Trophoblast cell (in vitro differentiated cells and primary cell): ENCODE data around the gene ABCG2. TPM values are rescaled to one million over a fixed set of nuclear protein-coding genes. Genes with fewer than 3 reads are reported as not detected.
A peak's percentile ranks its signal among the peaks of the same experiment; 100 is the strongest.

Experiments
- DNase-seq, 2 donors: peaks; one replicate each; pipeline ENCODE4 v3.0.0-alpha.2; 2016
- H2AFZ ChIP-seq: 2 replicates; pipeline ENCODE4 v1.6.1; 2013; ENCODE audit warnings: low read length, moderate library complexity, mild to moderate bottlenecking; ENCODE audit not compliant: insufficient read depth, poor library complexity
- H2AK5ac ChIP-seq: 2 replicates; pipeline ENCODE4 v1.6.1; 2013; ENCODE audit warnings: mild to moderate bottlenecking, low read length
- H2BK120ac ChIP-seq: 2 replicates; pipeline ENCODE4 v1.6.1; 2013; ENCODE audit warnings: low read length, mild to moderate bottlenecking, moderate library complexity; ENCODE audit not compliant: insufficient read depth, poor library complexity
- H2BK12ac ChIP-seq: 2 replicates; pipeline ENCODE4 v1.6.1; 2013; ENCODE audit warnings: mild to moderate bottlenecking, low read length, moderate library complexity
- H2BK5ac ChIP-seq: 2 replicates; pipeline ENCODE4 v1.6.1; 2013; ENCODE audit warnings: low read length, low read depth, moderate library complexity, mild to moderate bottlenecking; ENCODE audit not compliant: poor library complexity
- H3K14ac ChIP-seq: 2 replicates; pipeline ENCODE4 v1.6.1; 2013; ENCODE audit warnings: mild to moderate bottlenecking, low read length
- H3K18ac ChIP-seq: 2 replicates; pipeline ENCODE4 v1.6.1; 2013; ENCODE audit warnings: mild to moderate bottlenecking, low read length
- H3K23ac ChIP-seq: 2 replicates; pipeline ENCODE4 v1.6.1; 2013; ENCODE audit warnings: low read length
- H3K27ac ChIP-seq: 2 replicates; pipeline ENCODE4 v1.5.1; 2013; ENCODE audit warnings: low read depth, mild to moderate bottlenecking, inconsistent platforms, low read length, moderate library complexity
- H3K27me3 ChIP-seq: 2 replicates; pipeline ENCODE4 v1.6.1; 2013; ENCODE audit warnings: inconsistent platforms, mild to moderate bottlenecking, low read length, moderate library complexity; ENCODE audit not compliant: insufficient read depth
- H3K36me3 ChIP-seq, 2 experiments: 1 replicate in 1 of 2; 2 replicates in 1 of 2; pipeline ENCODE4 v1.6.1; 2013; ENCODE audit warnings: low read length in 2 of 2, mild to moderate bottlenecking in 2 of 2, moderate library complexity in 1 of 2; ENCODE audit not compliant: insufficient read depth in 2 of 2, control insufficient read depth in 1 of 2
- H3K4ac ChIP-seq: 2 replicates; pipeline ENCODE4 v1.6.1; 2013; ENCODE audit warnings: low read depth, mild to moderate bottlenecking, low read length, moderate library complexity
- H3K4me1 ChIP-seq, 2 experiments: 1 replicate in 1 of 2; 2 replicates in 1 of 2; pipeline ENCODE4 v1.6.1; 2013; ENCODE audit warnings: low read length in 2 of 2, mild to moderate bottlenecking in 2 of 2, moderate library complexity in 1 of 2; ENCODE audit not compliant: insufficient read depth in 2 of 2, control insufficient read depth in 1 of 2
- H3K4me2 ChIP-seq: 2 replicates; pipeline ENCODE4 v1.6.1; 2013; ENCODE audit warnings: inconsistent platforms, mild to moderate bottlenecking, low read length, moderate library complexity
- H3K4me3 ChIP-seq: 2 replicates; pipeline ENCODE4 v1.5.1; 2013; ENCODE audit warnings: mild to moderate bottlenecking, low read depth, low read length, inconsistent platforms
- H3K79me1 ChIP-seq: one replicate; pipeline ENCODE4 v1.6.1; 2013; ENCODE audit warnings: low read length
- H3K79me2 ChIP-seq: 2 replicates; pipeline ENCODE4 v1.6.1; 2013; ENCODE audit warnings: low read length, mild to moderate bottlenecking; ENCODE audit not compliant: control insufficient read depth, insufficient read depth, poor library complexity
- H3K9ac ChIP-seq: 2 replicates; pipeline ENCODE4 v1.6.1; 2013; ENCODE audit warnings: mild to moderate bottlenecking, low read length
- H3K9me3 ChIP-seq: 2 replicates; pipeline ENCODE4 v1.6.1; 2013; ENCODE audit warnings: low read depth, mild to moderate bottlenecking, control low read depth, inconsistent platforms, low read length; ENCODE audit not compliant: insufficient read depth
- H4K12ac ChIP-seq: 2 replicates; pipeline ENCODE4 v1.6.1; 2013; ENCODE audit warnings: low read depth, mild to moderate bottlenecking, low read length, moderate library complexity
- H4K8ac ChIP-seq: 2 replicates; pipeline ENCODE4 v1.6.1; 2013; ENCODE audit warnings: low read depth, mild to moderate bottlenecking, low read length, moderate library complexity
- H4K91ac ChIP-seq: one replicate; pipeline ENCODE4 v1.6.1; 2013; ENCODE audit warnings: low read depth, mild to moderate bottlenecking, low read length, moderate library complexity
- WGBS: extraction: QIAGEN DNeasy Blood & Tissue Kit; methylation state at CpG from one replicate; pipeline ENCODE4 v1.1.7; 2013; ENCODE audit warnings: missing lambda C conversion rate; ENCODE audit not compliant: insufficient read length, insufficient coverage; ENCODE audit errors: extremely low coverage; 5-methylcytosine and 5-hydroxymethylcytosine counted together
- polyA plus RNA-seq: library from polyadenylated mRNA; stranded (reverse); fragments of 200-250 nt; gene quantifications from 2 replicates; pipeline ENCODE4 v1.2.3, GENCODE V29; 2013

ABCG2 gene
- polyA plus RNA-seq, result 35.7 and 36.7 TPM in 2 replicates

DNA sequence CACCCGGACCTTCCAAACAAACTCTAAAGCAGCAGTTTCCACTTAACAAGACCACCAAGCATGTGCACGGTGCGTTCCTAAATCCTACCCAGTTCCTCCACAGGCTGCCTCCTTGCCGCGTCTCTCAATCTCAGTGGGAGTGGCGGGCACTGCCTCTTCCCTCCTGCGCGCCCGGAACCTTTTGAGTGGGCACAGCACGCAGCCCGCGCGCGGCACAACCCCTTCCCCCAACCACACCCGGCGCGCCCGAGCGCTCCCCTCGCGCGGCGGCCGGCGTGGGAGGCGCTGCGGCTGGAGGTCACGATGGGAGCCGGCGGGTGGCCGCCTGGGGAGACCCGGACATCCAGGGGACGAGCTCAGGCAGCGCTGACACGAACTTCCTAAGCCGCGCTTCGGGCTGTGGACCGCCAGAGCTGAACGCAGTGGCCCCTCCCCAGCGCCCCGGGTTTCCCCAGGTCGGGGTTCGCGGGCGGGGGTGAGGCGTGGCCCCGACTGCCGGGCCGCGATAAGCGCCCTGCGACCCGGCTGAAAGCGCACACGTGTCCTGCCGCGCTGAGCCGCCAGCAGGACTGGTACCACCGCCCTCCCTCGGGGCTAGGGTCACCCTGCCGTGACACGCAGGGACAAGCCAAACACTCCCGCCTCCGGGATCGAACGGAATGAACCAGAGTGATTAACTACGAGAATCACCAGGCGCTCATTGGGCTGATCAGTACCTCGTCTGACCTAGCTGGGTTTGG is at the start of gene ABCG2:
ABCG2 (minus strand) TSS at position 151 of the 740 bp plus-strand sequence. CDS start 18,644 bp downstream, outside the sequence.
- peak within 1 kb of the TSS; percentile 74 for H3K27ac ChIP-seq
- peak within 1 kb of the TSS; percentile 69 for H2BK5ac ChIP-seq
- H3K79me1 ChIP-seq, result peaks cover 14% of the 10 kb centered on the region
- H3K9me3 ChIP-seq, result no peaks in the 10 kb centered on the region
- no peaks in the 10 kb centered on the region for H3K36me3 ChIP-seq
- H4K91ac ChIP-seq, result peak within 1 kb of the TSS; percentile 80
- H3K27me3 ChIP-seq, result no peaks in the 10 kb centered on the region
- peak within 1 kb of the TSS; percentile 54 for H2BK120ac ChIP-seq
- peak within 1 kb of the TSS; percentile 11 for H3K9ac ChIP-seq
- H3K4me2 ChIP-seq, result peak within 1 kb of the TSS; percentile 73
- peak; percentile 35 to 63 for DNase-seq
- peak within 1 kb of the TSS; percentile 66 for H3K14ac ChIP-seq
- WGBS, result no CpG with 5 or more reads among the region's 70 CpGs
- peaks cover 7% of the 10 kb centered on the region for H3K79me2 ChIP-seq
- H3K18ac ChIP-seq, result peak within 1 kb of the TSS; percentile 86
- H3K23ac ChIP-seq, result no peak within 1 kb of the TSS
- peaks cover 5% of the 10 kb centered on the region in 2 experiments for H3K4me1 ChIP-seq
- peak within 1 kb of the TSS; percentile 5 for H2AK5ac ChIP-seq
- H2AFZ ChIP-seq, result peak within 1 kb of the TSS; percentile 89
- peak within 1 kb of the TSS; percentile 40 for H4K8ac ChIP-seq
- peak within 1 kb of the TSS; percentile 76 for H3K4me3 ChIP-seq
- peak within 1 kb of the TSS; percentile 43 for H2BK12ac ChIP-seq
- H3K4ac ChIP-seq, result peak within 1 kb of the TSS; percentile 35
- peak within 1 kb of the TSS; percentile 57 for H4K12ac ChIP-seq

DNA sequence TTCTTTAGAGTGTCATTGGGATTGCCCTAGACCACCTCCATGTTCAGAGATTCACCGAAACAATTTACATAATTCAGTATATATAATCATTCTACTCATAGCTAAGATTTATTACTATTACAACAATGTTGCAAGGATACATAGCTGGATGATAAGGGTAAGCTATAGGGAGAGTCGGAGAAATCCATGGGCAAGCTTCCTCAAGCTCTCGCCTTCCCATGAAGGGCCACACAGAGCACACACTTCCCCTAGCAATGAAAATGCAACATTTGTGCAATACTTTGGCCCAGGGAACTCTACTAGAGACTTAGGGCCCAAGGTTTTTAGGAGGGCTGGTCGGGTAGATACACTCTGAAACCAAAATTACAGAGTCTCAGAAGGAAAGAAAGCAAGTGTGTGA is 49.7 kb upstream of the ABCG2 start:
- Histone ChIP-seq H3K4ac (no peak overlapping the region), H4K8ac (no peak overlapping the region), H3K36me3 (no peaks in the 10 kb centered on the region), H3K18ac (no peak overlapping the region), H4K91ac (no peak overlapping the region), H3K27ac (no peak overlapping the region), H4K12ac (no peak overlapping the region), H2BK120ac (no peak overlapping the region), H3K79me2 (no peaks in the 10 kb centered on the region), H3K27me3 (no peaks in the 10 kb centered on the region), H3K14ac (no peak overlapping the region), H2BK12ac (peak overlapping the region; percentile 83), H3K79me1 (no peaks in the 10 kb centered on the region), H3K9ac (no peak overlapping the region), H2AK5ac (peak overlapping the region; percentile 29), H3K4me2 (no peak overlapping the region), H3K23ac (no peak overlapping the region), H3K4me3 (no peak overlapping the region), H3K4me1 (no peaks in the 10 kb centered on the region), H2BK5ac (no peak overlapping the region), H2AFZ (no peak overlapping the region), H3K9me3 (no peaks in the 10 kb centered on the region)
- peak; percentile 8 to 70 for DNase-seq
- WGBS, result no CpG with 5 or more reads among the region's 4 CpGs

DNA sequence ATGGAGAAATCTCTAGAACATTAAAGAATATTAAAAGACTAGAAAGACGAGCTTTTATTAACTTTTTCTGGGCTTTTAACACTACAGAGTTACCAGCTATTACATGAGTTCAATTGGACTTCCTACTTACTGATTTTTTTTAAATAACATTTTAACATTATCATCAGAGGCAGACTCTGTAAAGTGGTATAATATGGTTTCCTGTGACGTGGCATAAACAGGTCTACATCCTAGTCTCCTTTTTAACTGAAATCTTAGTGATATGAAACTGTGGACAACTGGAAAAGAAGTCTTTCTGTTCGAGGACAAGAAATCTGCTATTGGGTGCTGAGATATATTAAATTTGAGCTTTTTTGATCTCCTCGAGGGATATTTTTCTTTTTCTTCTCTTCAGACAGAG is 48.7 kb upstream of the ABCG2 start:
- no peak for DNase-seq

DNA sequence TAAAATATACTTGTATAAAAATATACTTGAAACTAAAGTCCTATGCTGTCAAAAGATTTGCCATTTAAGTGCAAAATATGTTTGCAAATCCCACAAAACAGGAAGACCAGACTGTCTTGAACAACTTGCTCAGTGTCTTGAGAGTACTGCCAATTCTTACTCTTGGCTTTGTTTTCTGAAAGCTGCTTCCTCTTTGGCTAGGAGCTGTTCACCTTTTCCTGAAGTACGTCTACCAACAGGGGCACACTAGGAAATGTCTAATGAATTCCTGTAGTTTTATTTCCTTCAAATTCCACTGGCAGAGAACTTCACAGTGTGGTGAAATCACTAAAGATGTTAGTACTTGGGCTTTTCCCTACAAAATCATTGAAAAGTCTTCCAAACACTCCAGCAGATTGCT is 46.4 kb upstream of the ABCG2 start:
- H2BK5ac ChIP-seq, result no peak overlapping the region
- H3K79me1 ChIP-seq, result peaks cover 3% of the 10 kb centered on the region
- H4K8ac ChIP-seq, result no peak overlapping the region
- H4K12ac ChIP-seq, result no peak overlapping the region
- no peaks in the 10 kb centered on the region for H3K9me3 ChIP-seq
- DNase-seq, result no peak
- no peaks in the 10 kb centered on the region for H3K27me3 ChIP-seq
- H3K18ac ChIP-seq, result no peak overlapping the region
- no peak overlapping the region for H3K14ac ChIP-seq
- no peak overlapping the region for H3K4me3 ChIP-seq
- no peak overlapping the region for H3K4ac ChIP-seq
- H3K79me2 ChIP-seq, result no peaks in the 10 kb centered on the region
- H3K4me2 ChIP-seq, result no peak overlapping the region
- H3K36me3 ChIP-seq, result no peaks in the 10 kb centered on the region
- H2BK12ac ChIP-seq, result no peak overlapping the region
- H3K27ac ChIP-seq, result no peak overlapping the region
- no peaks in the 10 kb centered on the region for H3K4me1 ChIP-seq
- no peak overlapping the region for H2AFZ ChIP-seq
- H4K91ac ChIP-seq, result no peak overlapping the region
- no peak overlapping the region for H3K23ac ChIP-seq
- no peak overlapping the region for H2BK120ac ChIP-seq
- no peak overlapping the region for H2AK5ac ChIP-seq
- no CpG with 5 or more reads among the region's 1 CpG for WGBS
- no peak overlapping the region for H3K9ac ChIP-seq

More for the DNA sequence above, 48.7 kb upstream of the ABCG2 start:
- Histone ChIP-seq H3K4me3 (no peak overlapping the region), H3K36me3 (no peaks in the 10 kb centered on the region), H3K79me2 (no peaks in the 10 kb centered on the region), H3K4me2 (no peak overlapping the region), H3K27me3 (no peaks in the 10 kb centered on the region), H3K9ac (no peak overlapping the region), H4K8ac (no peak overlapping the region), H3K18ac (no peak overlapping the region), H2BK120ac (no peak overlapping the region), H3K4me1 (no peaks in the 10 kb centered on the region), H2BK12ac (no peak overlapping the region), H2AFZ (no peak overlapping the region), H4K12ac (no peak overlapping the region), H3K27ac (no peak overlapping the region), H4K91ac (no peak overlapping the region), H3K14ac (no peak overlapping the region), H3K9me3 (no peaks in the 10 kb centered on the region), H3K23ac (no peak overlapping the region), H3K4ac (no peak overlapping the region), H3K79me1 (peaks cover 3% of the 10 kb centered on the region), H2AK5ac (no peak overlapping the region), H2BK5ac (no peak overlapping the region)
- WGBS, result no CpG with 5 or more reads among the region's 4 CpGs
